ENCODE data around the gene ZNF735.

- TF ChIP-seq GATA2 (IDR thresholded peaks at IDR 0.05; ENCODE audit: low read depth, low read length) (no peak), GATA3 (IDR thresholded peaks at IDR 0.05; ENCODE audit: low read depth, low read length) (no peak)
These were observed 16.4 kb downstream of the ZNF735 start for GRCh38 chr7:64223366-64223765.
